Mucosa of descending colon (tissue), 3 donors: ENCODE results near the gene FRMD1. TPM values are rescaled to one million over a fixed set of nuclear protein-coding genes. Genes with fewer than 3 reads are reported as not detected.

Experiments used
- ATAC-seq: fragments of 200-7000 bp; cut with Tn5 transposase; one replicate; pipeline ENCODE4 v1.9.1; 2020; ENCODE audit warnings: mild to moderate bottlenecking, moderate library complexity
- DNase-seq, 3 donors: peaks; one replicate each; pipeline ENCODE4 v3.0.0-alpha.2; 2020
- H3K36me3 ChIP-seq: fragments of 200-600 bp; one replicate; pipeline ENCODE4 v1.8.0; 2021; ENCODE audit warnings: low read depth, mild to moderate bottlenecking
- H3K4me1 ChIP-seq: fragments of 200-600 bp; one replicate; pipeline ENCODE4 v1.8.0; 2021; ENCODE audit warnings: low read depth, mild to moderate bottlenecking
- H3K4me3 ChIP-seq: fragments of 200-600 bp; one replicate; pipeline ENCODE4 v1.8.0; 2021; ENCODE audit warnings: mild to moderate bottlenecking
- H3K9me3 ChIP-seq: fragments of 200-600 bp; one replicate; pipeline ENCODE4 v1.8.0; 2021; ENCODE audit warnings: mild to moderate bottlenecking
- CTCF ChIP-seq: fragments of 200-600 bp; IDR thresholded peaks from one replicate; pipeline ENCODE4 v1.8.0; 2022; ENCODE audit warnings: antibody characterized with exemption, mild to moderate bottlenecking
- intact Hi-C, 2 donors: fragments of 100-400 bp; cut with DNase I in 1 of 2; cut with micrococcal nuclease in 1 of 2; formaldehyde crosslinking; loops; one replicate each; pipeline versions ENCODE4 v1.11.0 to v1.11.1; 2022; cut with DNase I, micrococcal nuclease
- total RNA-seq, 3 donors: library from RNA; stranded (reverse); fragmentation: NEBNext Ultra II Directional in 2 of 3; extraction: Animal tissue kit (Norgen Biotek cat#: 25700) in 2 of 3; gene quantifications; one replicate each; pipeline versions ENCODE4 v1.2.1 to v1.2.4, GENCODE V29; 2021 to 2023
- donor health status: DM: no; HTN: no; CAD: no; lungs with moderate emphysema.
- donor health status: DM: no; HTN: no; CAD: no.
- donor health status: DM: no; HTN: yes; CAD: no.

FRMD1 gene
- total RNA-seq, 3 donors from 2014 or later, result 14.3 to 57.5 (median 17.1) TPM

GRCh38 chr6:168100011-168100802 is 21.2 kb upstream of the FRMD1 start:
- no peak for DNase-seq
- Histone ChIP-seq H3K9me3 (no peaks in the 10 kb centered on the region), H3K4me1 (no peaks in the 10 kb centered on the region), H3K4me3 (no peak overlapping the region), H3K36me3 (no peaks in the 10 kb centered on the region)
- intact Hi-C loops, result no loop called here
- no peak for TF ChIP-seq CTCF
- ATAC-seq, result no peak

- ATAC-seq (no peak), DNase-seq (no peak)
- Histone ChIP-seq H3K4me1 (no peaks in the 10 kb centered on the region), H3K36me3 (no peaks in the 10 kb centered on the region), H3K4me3 (no peak overlapping the region), H3K9me3 (no peaks in the 10 kb centered on the region)
- intact Hi-C loops, result no loop called here
- TF ChIP-seq CTCF, result no peak
Measured at GRCh38 chr6:168099201-168100010, 20.4 kb upstream of the FRMD1 start.

GRCh38 chr6:168098431-168098861 is 19.4 kb upstream of the FRMD1 start:
- intact Hi-C loops, result no loop called here
- Histone ChIP-seq H3K36me3 (no peaks in the 10 kb centered on the region), H3K4me3 (no peak overlapping the region), H3K4me1 (no peaks in the 10 kb centered on the region), H3K9me3 (no peaks in the 10 kb centered on the region)
- TF ChIP-seq CTCF, result no peak
- ATAC-seq (no peak), DNase-seq (no peak)

- intact Hi-C loops, result no loop called here
- ATAC-seq (no peak), DNase-seq (no peak)
- H3K9me3 ChIP-seq, result no peaks in the 10 kb centered on the region
- no peaks in the 10 kb centered on the region for H3K36me3 ChIP-seq
- no peak for TF ChIP-seq CTCF
- no peak overlapping the region for H3K4me3 ChIP-seq
- no peaks in the 10 kb centered on the region for H3K4me1 ChIP-seq
Measured at GRCh38 chr6:168097621-168098430, 18.8 kb upstream of the FRMD1 start.

GRCh38 chr6:168097221-168097620 is 18.2 kb upstream of the FRMD1 start:
- no peak for TF ChIP-seq CTCF
- ATAC-seq (no peak), DNase-seq (no peak)
- no peaks in the 10 kb centered on the region for H3K9me3 ChIP-seq
- intact Hi-C loops, result no loop called here
- H3K4me1 ChIP-seq, result no peaks in the 10 kb centered on the region
- no peak overlapping the region for H3K4me3 ChIP-seq
- no peaks in the 10 kb centered on the region for H3K36me3 ChIP-seq
